Bronchus fibroblast of lung (primary cell): ENCODE results near the gene OR10Z1. TPM values are rescaled to one million over a fixed set of nuclear protein-coding genes. Genes with fewer than 3 reads are reported as not detected.

ENCODE experiments used
- total RNA-seq: library from RNA; depleted of rRNA; stranded (reverse); fragments of >200 nt; gene quantifications from 2 replicates; pipeline ENCODE4 v1.2.3, GENCODE V29; 2015

OR10Z1 gene, protein sequence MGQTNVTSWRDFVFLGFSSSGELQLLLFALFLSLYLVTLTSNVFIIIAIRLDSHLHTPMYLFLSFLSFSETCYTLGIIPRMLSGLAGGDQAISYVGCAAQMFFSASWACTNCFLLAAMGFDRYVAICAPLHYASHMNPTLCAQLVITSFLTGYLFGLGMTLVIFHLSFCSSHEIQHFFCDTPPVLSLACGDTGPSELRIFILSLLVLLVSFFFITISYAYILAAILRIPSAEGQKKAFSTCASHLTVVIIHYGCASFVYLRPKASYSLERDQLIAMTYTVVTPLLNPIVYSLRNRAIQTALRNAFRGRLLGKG
- total RNA-seq, result not detected in 2 replicates

DNA sequence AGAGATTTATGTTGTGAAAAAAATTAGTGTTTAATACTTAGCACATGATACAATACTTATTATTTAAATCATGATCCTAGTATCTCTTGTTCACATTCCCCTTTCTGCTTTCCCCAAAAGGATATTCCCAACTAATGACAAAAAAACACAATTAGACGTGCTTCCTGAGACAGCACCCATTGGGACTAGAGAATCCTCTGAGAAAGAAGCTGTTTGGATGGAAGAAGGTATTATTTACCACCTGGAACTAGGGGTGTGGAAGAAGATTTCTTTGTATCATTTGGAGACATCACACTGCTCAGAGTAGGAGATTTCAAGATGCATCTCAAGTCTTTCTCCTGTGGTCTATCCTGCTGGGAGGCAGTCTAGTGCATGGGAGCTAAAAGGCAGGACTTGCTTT is at the start of gene OR10Z1:
OR10Z1 (plus strand) TSS at position 301 of the 400 bp plus-strand sequence. CDS start 1,171 bp downstream, outside the sequence.

DNA sequence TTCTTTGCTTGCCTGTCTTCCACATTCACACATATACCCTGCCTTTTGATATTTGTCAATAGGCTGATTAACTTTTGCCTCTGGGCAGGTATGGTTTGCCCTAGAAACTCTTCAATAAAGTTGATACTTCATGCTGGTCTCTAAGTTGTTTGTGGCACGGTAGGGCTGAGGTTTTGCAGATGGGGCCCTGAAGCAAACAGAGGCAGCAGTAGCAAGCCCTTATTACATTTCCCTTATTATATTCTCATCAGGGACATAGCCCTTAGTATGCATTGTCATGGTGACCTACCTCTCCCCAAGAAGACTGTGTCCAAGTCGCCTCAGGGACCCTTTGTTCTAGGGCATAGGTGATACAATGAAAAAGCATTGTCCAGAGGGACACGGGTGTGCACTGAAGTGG is 34.6 kb upstream of the OR10Z1 start, which contains the start of gene OR6P1:
OR6P1 (minus strand) TSS at position 101 of the 400 bp plus-strand sequence. CDS start 6,976 bp downstream, outside the sequence.

DNA sequence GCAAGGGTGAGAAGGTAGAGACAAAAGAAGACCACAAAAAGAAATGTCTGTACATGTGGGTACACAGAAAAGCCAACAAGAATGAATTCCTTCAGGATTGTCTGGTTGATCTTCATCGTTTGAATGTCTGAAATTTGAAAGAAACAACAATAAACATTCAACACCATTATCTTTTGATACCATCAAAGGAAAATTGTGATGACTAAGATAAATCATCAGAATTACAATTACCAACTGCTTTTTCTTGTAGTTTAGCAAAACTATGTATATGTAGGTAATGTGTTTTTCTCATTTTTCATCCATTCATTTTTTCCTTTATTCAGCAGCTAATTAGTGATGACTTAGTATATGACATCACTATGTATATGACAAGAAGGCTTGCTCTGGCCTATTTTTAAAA is 25.3 kb upstream of the OR10Z1 start, which contains the start of gene OR10X1:
OR10X1 (minus strand) TSS at position 167 of the 400 bp plus-strand sequence; CDS start at position 167, 0 bp downstream.

Other genes starting within 250 kb of the OR10Z1 start
- gene OR10T2, start 205.8 kb upstream of the OR10Z1 start, total RNA-seq, result not detected in 2 replicates
- gene OR10K2, start 179.0 kb upstream of the OR10Z1 start, total RNA-seq, result not detected in 2 replicates
- gene OR10K1, start 143.4 kb upstream of the OR10Z1 start, total RNA-seq, result not detected in 2 replicates
- gene OR10R2, start 133.0 kb upstream of the OR10Z1 start, total RNA-seq, result not detected in 2 replicates
- not detected in 2 replicates for gene OR6Y1, start 50.9 kb upstream of the OR10Z1 start, total RNA-seq
- not detected in 2 replicates for gene OR6P1, start 34.7 kb upstream of the OR10Z1 start, total RNA-seq
- not detected in 2 replicates for gene OR10X1, start 25.4 kb upstream of the OR10Z1 start, total RNA-seq
- gene SPTA1, start 81.4 kb downstream of the OR10Z1 start, total RNA-seq, result not detected in 2 replicates
- not detected in 2 replicates for gene OR6K2, start 95.4 kb downstream of the OR10Z1 start, total RNA-seq
- gene OR6K3, start 115.5 kb downstream of the OR10Z1 start, total RNA-seq, result not detected in 2 replicates
- gene OR6K6, start 149.5 kb downstream of the OR10Z1 start, total RNA-seq, result not detected in 2 replicates
- not detected in 2 replicates for gene OR6N1, start 166.9 kb downstream of the OR10Z1 start, total RNA-seq
- gene OR6N2, start 175.9 kb downstream of the OR10Z1 start, total RNA-seq, result not detected in 2 replicates
- not detected in 2 replicates for gene MNDA, start 226.1 kb downstream of the OR10Z1 start, total RNA-seq